ENCODE measurements around the gene STK32B.
"Not testable (repeated sequence)": the region's sequence is repeated elsewhere in the genome, so short reads cannot be mapped to it uniquely, and the experiment has no call there.

STK32B gene

DNA sequence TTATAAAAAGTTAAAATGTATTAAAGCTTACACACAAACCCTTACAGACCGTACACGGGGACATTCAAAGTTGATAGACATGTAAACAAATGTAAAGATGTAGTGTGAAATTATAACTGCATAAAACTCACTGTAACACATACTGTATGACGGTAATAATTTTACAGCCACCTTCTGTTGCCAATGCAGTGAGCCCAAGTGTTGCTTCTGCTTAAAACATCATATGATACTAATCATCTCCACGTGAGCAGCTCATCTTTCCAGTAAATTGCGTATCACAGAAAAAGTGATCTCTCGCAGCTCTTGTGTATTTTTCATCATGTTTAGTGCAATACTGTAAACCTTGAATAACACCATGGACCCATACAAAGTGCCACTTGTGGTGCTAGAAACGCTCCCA, 233.2 kb downstream of the STK32B start:
- H3K36me3 ChIP-seq (ENCODE audit: control insufficient read depth, insufficient read depth, low read length): no peaks in the 10 kb centered on the region
- H3K27ac ChIP-seq: no peak overlapping the region
- no peak overlapping the region for H3K9ac ChIP-seq
- TF ChIP-seq, protein P1, sequence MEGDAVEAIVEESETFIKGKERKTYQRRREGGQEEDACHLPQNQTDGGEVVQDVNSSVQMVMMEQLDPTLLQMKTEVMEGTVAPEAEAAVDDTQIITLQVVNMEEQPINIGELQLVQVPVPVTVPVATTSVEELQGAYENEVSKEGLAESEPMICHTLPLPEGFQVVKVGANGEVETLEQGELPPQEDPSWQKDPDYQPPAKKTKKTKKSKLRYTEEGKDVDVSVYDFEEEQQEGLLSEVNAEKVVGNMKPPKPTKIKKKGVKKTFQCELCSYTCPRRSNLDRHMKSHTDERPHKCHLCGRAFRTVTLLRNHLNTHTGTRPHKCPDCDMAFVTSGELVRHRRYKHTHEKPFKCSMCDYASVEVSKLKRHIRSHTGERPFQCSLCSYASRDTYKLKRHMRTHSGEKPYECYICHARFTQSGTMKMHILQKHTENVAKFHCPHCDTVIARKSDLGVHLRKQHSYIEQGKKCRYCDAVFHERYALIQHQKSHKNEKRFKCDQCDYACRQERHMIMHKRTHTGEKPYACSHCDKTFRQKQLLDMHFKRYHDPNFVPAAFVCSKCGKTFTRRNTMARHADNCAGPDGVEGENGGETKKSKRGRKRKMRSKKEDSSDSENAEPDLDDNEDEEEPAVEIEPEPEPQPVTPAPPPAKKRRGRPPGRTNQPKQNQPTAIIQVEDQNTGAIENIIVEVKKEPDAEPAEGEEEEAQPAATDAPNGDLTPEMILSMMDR (IDR thresholded peaks at IDR 0.05): no peak
- no peak overlapping the region for H2AFZ ChIP-seq
- H3K9me3 ChIP-seq (ENCODE audit: control insufficient read depth, low read length): no peaks in the 10 kb centered on the region
- no peaks in the 10 kb centered on the region for H3K27me3 ChIP-seq (ENCODE audit: control insufficient read depth, insufficient read depth, low read length)
- H3K4me1 ChIP-seq: no peaks in the 10 kb centered on the region
- no peaks in the 10 kb centered on the region for H3K79me2 ChIP-seq
- no peak overlapping the region for H3K4me3 ChIP-seq (ENCODE audit: low read depth, low read length)
- H3K4me2 ChIP-seq (ENCODE audit: low read length): no peak overlapping the region

GRCh38 chr4:5292101-5292500, 240.8 kb downstream of the STK32B start:
- H3K4me1 ChIP-seq: no peaks in the 10 kb centered on the region
- H3K79me2 ChIP-seq: no peaks in the 10 kb centered on the region
- TF ChIP-seq, protein P1 (IDR thresholded peaks at IDR 0.05): no peak
- H3K4me2 ChIP-seq (ENCODE audit: low read length): no peak overlapping the region
- no peak overlapping the region for H3K9ac ChIP-seq
- H3K9me3 ChIP-seq (ENCODE audit: control insufficient read depth, low read length): no peaks in the 10 kb centered on the region
- no peak overlapping the region for H3K4me3 ChIP-seq (ENCODE audit: low read depth, low read length)
- H2AFZ ChIP-seq: no peak overlapping the region
- H3K27ac ChIP-seq: no peak overlapping the region
- H3K36me3 ChIP-seq (ENCODE audit: control insufficient read depth, insufficient read depth, low read length): no peaks in the 10 kb centered on the region
- H3K27me3 ChIP-seq (ENCODE audit: control insufficient read depth, insufficient read depth, low read length): no peaks in the 10 kb centered on the region

DNA sequence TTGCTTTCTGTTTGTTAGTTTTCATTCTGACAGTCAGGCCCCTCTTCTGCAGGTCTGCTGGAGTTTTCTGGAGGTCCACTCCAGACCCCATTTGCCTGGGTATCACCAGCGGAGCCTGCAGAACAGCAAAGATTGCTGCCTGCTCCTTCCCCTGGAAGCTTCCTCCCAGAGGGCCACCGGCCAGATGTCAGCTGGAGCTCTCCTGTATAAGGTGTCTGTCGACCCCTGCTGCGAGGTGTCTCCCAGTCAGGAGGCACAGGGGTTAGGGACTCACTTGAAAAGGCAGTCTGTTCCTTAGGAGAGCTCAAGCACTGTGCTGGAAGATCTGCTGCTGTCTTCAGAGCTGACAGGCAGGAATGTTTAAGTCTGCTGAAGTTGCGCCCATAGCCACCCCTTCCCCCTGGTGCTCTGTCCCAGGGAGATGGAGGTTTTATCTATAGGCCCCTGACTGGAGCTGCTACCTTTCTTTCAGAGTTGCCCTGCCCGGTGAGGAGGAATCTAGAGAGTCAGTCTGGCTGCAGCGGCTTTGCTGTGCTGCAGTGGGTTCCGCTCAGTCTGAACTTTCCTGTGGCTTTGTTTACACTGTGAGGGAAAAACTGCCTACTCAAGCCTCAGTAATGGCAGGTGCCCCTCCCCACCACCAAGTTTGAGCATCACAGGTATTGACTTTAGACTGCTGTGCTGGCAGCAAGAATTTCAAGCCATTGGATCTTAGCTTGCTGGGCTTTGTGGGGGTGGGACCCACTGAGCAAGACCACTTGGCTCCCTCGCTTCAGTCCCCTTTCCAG, 246.9 kb downstream of the STK32B start:
- H3K27me3 ChIP-seq (ENCODE audit: control insufficient read depth, insufficient read depth, low read length); H3K9ac ChIP-seq: not testable (repeated sequence)

GRCh38 chr4:5300283-5300682, 249.0 kb downstream of the STK32B start:
- Histone ChIP-seq H2AFZ (no peak overlapping the region), H3K27ac (no peak overlapping the region), H3K4me1 (no peaks in the 10 kb centered on the region), H3K4me2 (ENCODE audit: low read length) (no peak overlapping the region), H3K79me2 (no peaks in the 10 kb centered on the region), H3K4me3 (ENCODE audit: low read depth, low read length) (no peak overlapping the region), H3K36me3 (ENCODE audit: control insufficient read depth, insufficient read depth, low read length) (no peaks in the 10 kb centered on the region), H3K9me3 (ENCODE audit: control insufficient read depth, low read length) (no peaks in the 10 kb centered on the region), H3K9ac (no peak overlapping the region), H3K27me3 (ENCODE audit: control insufficient read depth, insufficient read depth, low read length) (no peaks in the 10 kb centered on the region)
- TF ChIP-seq, protein P1 (IDR thresholded peaks at IDR 0.05): no peak

More for the DNA sequence above, 246.9 kb downstream of the STK32B start:
- H3K4me2 ChIP-seq (ENCODE audit: low read length); H3K4me1 ChIP-seq; H3K9me3 ChIP-seq (ENCODE audit: control insufficient read depth, low read length); H3K36me3 ChIP-seq (ENCODE audit: control insufficient read depth, insufficient read depth, low read length); H3K4me3 ChIP-seq (ENCODE audit: low read depth, low read length); H3K79me2 ChIP-seq; H2AFZ ChIP-seq; H3K27ac ChIP-seq: not testable (repeated sequence)

GRCh38 chr4:5307928-5308327, 256.6 kb downstream of the STK32B start:
- H3K4me2 ChIP-seq (ENCODE audit: low read length): no peak overlapping the region
- H3K9me3 ChIP-seq (ENCODE audit: control insufficient read depth, low read length): no peaks in the 10 kb centered on the region
- H3K36me3 ChIP-seq (ENCODE audit: control insufficient read depth, insufficient read depth, low read length): no peaks in the 10 kb centered on the region
- H3K27me3 ChIP-seq (ENCODE audit: control insufficient read depth, insufficient read depth, low read length): no peaks in the 10 kb centered on the region
- no peak overlapping the region for H3K27ac ChIP-seq
- H2AFZ ChIP-seq: no peak overlapping the region
- no peaks in the 10 kb centered on the region for H3K4me1 ChIP-seq
- no peaks in the 10 kb centered on the region for H3K79me2 ChIP-seq
- H3K9ac ChIP-seq: no peak overlapping the region
- TF ChIP-seq, protein P1 (IDR thresholded peaks at IDR 0.05): no peak
- H3K4me3 ChIP-seq (ENCODE audit: low read depth, low read length): no peak overlapping the region
